Neural progenitor cell (in vitro differentiated cells): ENCODE measurements around the gene DENND11.

Experiments
- CTCF ChIP-seq: fragments of 200-600 bp; sonication (generic); IDR thresholded peaks from 2 replicates; pipeline ENCODE4 v1.5.1; 2017; ENCODE audit warnings: antibody characterized with exemption, mild to moderate bottlenecking
- EZH2 ChIP-seq: fragments of 200-600 bp; sonication (generic); IDR thresholded peaks from 2 replicates; pipeline ENCODE4 v1.6.1; 2017; ENCODE audit warnings: antibody characterized with exemption, mild to moderate bottlenecking, moderate library complexity
- EZH2phosphoT487 ChIP-seq: fragments of 200-600 bp; sonication (generic); IDR thresholded peaks from 2 replicates; pipeline ENCODE4 v1.6.1; 2017; ENCODE audit warnings: antibody characterized with exemption

GRCh38 chr7:141709749-141710148 is 7.8 kb upstream of the DENND11 start:
- TF ChIP-seq CTCF = no peak
- no peak for TF ChIP-seq EZH2
- TF ChIP-seq EZH2phosphoT487 = no peak
